GM18868 (cell line): Measurements from ENCODE around the gene ZNF80.

ENCODE experiments used
- ATAC-seq: cut with Tn5 transposase; IDR thresholded peaks from one replicate; pipeline ENCODE4 v1.9.1; 2021; ENCODE audit warnings: mild to moderate bottlenecking, moderate library complexity; ENCODE audit not compliant: unreplicated experiment

Gene ZNF80

GRCh38 chr3:114221165-114221880, 16.1 kb downstream of the ZNF80 start:
- no peak for ATAC-seq

GRCh38 chr3:114219741-114220140, 17.6 kb downstream of the ZNF80 start:
- ATAC-seq, result no peak

- no peak for ATAC-seq
Observed at GRCh38 chr3:114218578-114219185, 18.7 kb downstream of the ZNF80 start.

DNA sequence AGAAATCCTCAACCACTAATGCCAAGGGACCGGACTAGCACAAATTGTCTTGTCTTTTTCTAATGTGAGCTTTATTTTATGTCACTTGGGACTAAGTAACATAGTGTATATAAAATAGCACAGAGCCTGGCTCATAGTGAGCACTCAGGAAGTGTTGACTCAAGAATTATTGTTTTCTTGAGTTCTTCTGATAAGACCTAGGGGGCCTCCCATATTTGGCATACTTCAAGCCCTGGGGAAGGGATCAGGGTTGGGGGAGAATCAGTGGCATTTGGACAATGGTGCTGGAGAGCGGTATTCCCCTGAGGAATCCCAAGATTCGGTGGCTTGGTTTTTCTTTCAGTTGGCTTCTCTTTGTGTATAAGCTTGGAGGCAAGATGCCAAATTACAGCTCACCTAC, 19.4 kb downstream of the ZNF80 start:
- no peak for ATAC-seq

DNA sequence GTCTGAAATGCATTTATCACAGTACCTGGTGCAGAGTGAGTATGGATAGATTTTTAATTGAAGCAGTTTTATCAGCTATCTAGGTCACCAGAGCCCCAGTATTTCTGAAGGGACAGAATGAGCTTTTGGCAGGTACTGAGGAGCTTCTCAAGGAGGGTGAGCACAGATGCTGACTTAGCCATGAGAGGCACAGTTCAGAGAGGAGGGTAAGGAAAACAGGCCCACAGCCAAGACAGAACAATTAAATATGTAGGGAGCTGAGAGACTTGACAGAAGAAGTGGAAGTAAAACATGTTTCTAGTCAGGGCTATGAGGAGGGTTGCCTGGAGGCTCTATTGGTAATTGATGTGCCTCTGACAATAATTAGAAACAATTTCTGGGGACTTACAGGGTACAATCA, 20.1 kb downstream of the ZNF80 start:
- no peak for ATAC-seq

- ATAC-seq, result no peak
Observed at GRCh38 chr3:114216186-114216970, 21.0 kb downstream of the ZNF80 start.

- ATAC-seq, result peak; percentile 16
Observed at GRCh38 chr3:114214542-114215341, 22.6 kb downstream of the ZNF80 start.

DNA sequence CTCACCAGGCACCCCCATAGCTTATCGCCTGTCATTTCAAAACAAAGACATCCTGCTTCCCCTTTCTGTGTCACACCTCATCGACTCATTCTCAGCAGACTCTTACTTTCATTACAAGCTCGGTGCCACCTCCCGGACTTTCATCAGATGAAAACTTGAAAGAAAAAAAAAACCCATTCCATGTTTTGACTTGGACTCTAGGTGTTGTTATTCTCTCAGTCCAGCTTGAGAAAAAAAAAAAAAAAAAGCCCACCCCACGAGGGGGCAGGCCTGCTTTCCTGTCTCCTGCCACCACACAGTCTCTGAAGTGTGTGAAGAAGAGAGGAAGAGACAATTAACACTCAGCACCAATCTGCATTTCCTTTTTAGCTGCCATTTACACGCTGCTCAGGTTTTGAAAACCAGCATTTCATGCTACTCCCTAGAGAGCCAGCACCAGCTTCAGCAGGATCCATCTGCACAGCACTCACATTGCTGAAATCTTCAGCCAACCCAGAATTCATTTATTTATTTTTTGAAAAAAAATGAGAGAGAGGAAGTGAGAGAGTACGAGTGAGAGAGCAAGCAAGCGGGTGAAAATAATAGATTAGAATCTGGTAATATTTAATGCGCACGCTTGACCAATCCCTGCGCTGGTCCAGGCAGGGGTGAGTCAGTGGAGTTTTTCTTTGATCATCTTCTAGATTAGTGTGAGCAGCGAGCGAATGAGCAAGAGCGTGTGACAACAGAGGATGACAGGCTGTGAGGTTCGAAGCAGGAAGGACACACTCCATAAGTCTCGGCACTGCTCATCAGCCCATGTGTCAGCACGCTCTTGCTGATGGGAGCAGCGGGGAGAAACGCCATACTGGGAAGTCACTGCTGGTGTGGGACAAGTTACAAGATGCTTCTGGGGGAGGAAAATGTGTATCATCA, 23.5 kb downstream of the ZNF80 start:
- ATAC-seq, result peak; percentile 86

- ATAC-seq, result no peak
Observed at GRCh38 chr3:114213292-114213626, 24.1 kb downstream of the ZNF80 start.

DNA sequence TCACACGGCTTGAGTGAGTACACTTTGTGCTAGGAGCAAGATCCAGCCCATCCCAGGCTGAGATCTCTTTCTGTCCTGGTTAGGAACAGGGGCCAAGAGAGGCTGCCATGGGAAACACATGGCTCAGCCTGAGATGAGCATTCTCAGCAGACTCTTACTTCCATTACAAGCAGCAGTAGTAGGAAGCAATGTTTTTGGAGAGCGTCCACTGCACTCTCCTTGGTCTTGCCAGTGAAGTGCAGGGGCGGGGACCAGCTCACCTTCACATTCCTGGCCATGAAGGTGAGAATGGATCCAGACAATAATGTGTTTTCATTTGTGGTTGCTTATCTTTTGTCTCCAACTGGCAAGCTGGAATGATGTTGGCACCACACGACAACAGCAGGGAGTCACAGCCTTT, 24.7 kb downstream of the ZNF80 start:
- ATAC-seq, result no peak

DNA sequence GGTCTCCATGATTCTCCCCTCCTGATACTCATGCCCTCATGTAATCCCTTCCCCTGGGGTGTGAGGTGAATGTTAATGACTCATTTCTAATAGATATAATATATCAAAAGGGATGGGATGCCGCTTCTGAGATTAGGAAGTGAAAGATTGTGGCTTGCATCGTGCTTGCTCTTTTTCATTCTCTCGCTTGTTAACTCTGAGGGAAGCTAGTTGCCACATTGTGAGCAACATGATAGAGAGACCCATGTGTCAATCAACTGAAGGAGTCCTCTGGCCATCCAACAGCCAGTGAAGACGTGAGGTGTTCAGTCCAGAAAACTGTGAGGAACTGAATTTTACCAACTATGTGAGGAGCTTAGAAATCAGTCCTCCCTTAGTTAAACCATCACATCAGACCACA, 29.6 kb downstream of the ZNF80 start:
- peak; percentile 99 for ATAC-seq

- ATAC-seq, result no peak
Observed at GRCh38 chr3:114206342-114206741, 31.0 kb downstream of the ZNF80 start.

- ATAC-seq, result no peak
Observed at GRCh38 chr3:114205541-114205940, 31.8 kb downstream of the ZNF80 start.

DNA sequence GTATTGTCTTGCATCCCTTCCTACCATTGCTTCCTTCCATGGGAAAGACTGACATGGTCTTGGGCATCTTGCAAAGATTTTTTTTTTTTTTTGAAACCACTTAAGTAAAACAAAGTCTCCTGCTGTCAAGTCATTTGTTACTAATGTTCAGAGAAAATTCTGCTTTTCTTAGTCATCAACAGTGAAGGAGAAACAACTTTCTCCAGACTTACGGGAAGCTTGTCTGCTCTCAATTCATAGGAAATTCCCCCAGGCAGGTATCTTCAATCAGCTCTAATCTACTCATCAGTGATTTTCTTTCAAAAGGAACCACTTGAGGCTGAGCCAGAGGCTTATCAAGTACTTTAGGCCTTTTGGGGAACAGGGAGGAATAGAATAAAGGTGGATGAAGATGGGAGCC, 42.6 kb downstream of the ZNF80 start:
- ATAC-seq, result no peak

DNA sequence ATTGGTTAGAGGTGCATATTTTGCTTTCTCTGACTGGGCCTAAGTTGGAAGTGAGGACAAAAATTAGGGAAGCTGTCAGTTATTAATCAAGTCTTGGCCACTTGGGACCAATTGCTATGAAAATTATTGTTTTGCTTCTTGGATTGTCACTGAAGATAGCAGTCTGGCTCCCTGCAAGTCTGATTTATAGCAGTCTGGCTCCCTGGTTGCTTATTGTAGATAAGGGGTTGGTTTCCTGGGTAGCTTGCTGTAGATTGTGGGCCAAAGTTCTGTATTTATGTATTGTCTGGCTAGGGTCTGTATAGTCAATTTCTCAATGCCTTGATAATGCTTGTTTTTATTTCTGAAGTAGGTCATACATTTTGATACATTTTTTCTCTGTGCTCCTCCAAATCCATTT, 45.2 kb downstream of the ZNF80 start:
- no peak for ATAC-seq

GRCh38 chr3:114186501-114186900, 50.9 kb downstream of the ZNF80 start:
- ATAC-seq, result no peak
